Peyer's patch (tissue), 4 donors: ENCODE measurements around the gene NSMCE3. TPM values are rescaled to one million over a fixed set of nuclear protein-coding genes. Genes with fewer than 3 reads are reported as not detected.

Source experiments
- DNase-seq, 3 donors: peaks; one replicate each; pipeline ENCODE4 v3.0.0-alpha.2; 2017 to 2019
- H3K27ac ChIP-seq, 4 donors: fragments of 200-600 bp; sonication (generic); one replicate each; pipeline ENCODE4 v1.5.1; 2016 to 2019
- H3K27me3 ChIP-seq, 2 donors: fragments of 200-600 bp; sonication (generic); one replicate each; pipeline ENCODE4 v1.5.1; 2019
- H3K36me3 ChIP-seq, 3 donors: fragments of 200-600 bp; sonication (generic); one replicate each; pipeline ENCODE4 v1.5.1; 2016 to 2019
- H3K4me1 ChIP-seq, 4 donors: fragments of 200-600 bp; sonication (generic); one replicate each; pipeline ENCODE4 v1.5.1; 2016 to 2019
- H3K4me3 ChIP-seq, 4 donors: fragments of 200-600 bp; sonication (generic); 1 replicate in 3 of 4; 2 replicates in 1 of 4; pipeline ENCODE4 v1.5.1; 2016 to 2019; ENCODE audit warnings: mild to moderate bottlenecking in 1 of 4
- H3K9me3 ChIP-seq, 4 donors: fragments of 200-600 bp; sonication (generic); one replicate each; pipeline ENCODE4 v1.5.1; 2016 to 2019; ENCODE audit warnings: mild to moderate bottlenecking in 1 of 4
- CTCF ChIP-seq, 6 experiments: fragments of 450-650 bp in 4 of 6; fragments of 200-600 bp in 2 of 6; sonication (generic) in 1 of 6; IDR thresholded peaks; one replicate each; pipeline ENCODE4 v1.5.1; 2017 to 2019; ENCODE audit warnings: antibody characterized with exemption in 6 of 6, mild to moderate bottlenecking in 3 of 6, moderate library complexity in 1 of 6
- POLR2A ChIP-seq, 2 donors: fragments of 450-650 bp; IDR thresholded peaks; one replicate each; pipeline ENCODE4 v1.5.1; 2017; ENCODE audit warnings: antibody characterized with exemption in 2 of 2, mild to moderate bottlenecking in 2 of 2, moderate library complexity in 2 of 2
- total RNA-seq, 4 donors: library from RNA; depleted of rRNA; stranded (reverse); fragments of >200 nt; gene quantifications; one replicate each; pipeline ENCODE4 v1.1.0, GENCODE V29; 2016

NSMCE3 gene
- total RNA-seq, 4 donors from 2014 or later = 2.5 to 5.1 (median 3.7) TPM

- no peaks in the 10 kb centered on the region for H3K9me3 ChIP-seq
- no peaks in the 10 kb centered on the region for H3K27me3 ChIP-seq
- no peak overlapping the region for H3K4me3 ChIP-seq
- DNase-seq = no peak
- H3K27ac ChIP-seq = no peak overlapping the region
- H3K4me1 ChIP-seq = no peaks in the 10 kb centered on the region
- TF ChIP-seq CTCF (IDR thresholded peaks at IDR 0.05) = no peak
- TF ChIP-seq POLR2A (IDR thresholded peaks at IDR 0.05) = no peak
- no peaks in the 10 kb centered on the region for H3K36me3 ChIP-seq
Measured at GRCh38 chr15:29242456-29243242, 27.0 kb downstream of the NSMCE3 start.

- Histone ChIP-seq H3K4me1 (no peaks in the 10 kb centered on the region), H3K9me3 (no peaks in the 10 kb centered on the region), H3K27ac (no peak overlapping the region), H3K27me3 (no peaks in the 10 kb centered on the region), H3K36me3 (no peaks in the 10 kb centered on the region), H3K4me3 (no peak overlapping the region)
- TF ChIP-seq POLR2A (IDR thresholded peaks at IDR 0.05) (no peak), CTCF (IDR thresholded peaks at IDR 0.05) (no peak)
- no peak for DNase-seq
Measured at GRCh38 chr15:29241207-29241606, 28.4 kb downstream of the NSMCE3 start.

GRCh38 chr15:29239395-29239794 lies 30.2 kb downstream of the NSMCE3 start:
- no peaks in the 10 kb centered on the region for H3K9me3 ChIP-seq
- no peak overlapping the region for H3K4me3 ChIP-seq
- H3K27ac ChIP-seq = no peak overlapping the region
- H3K4me1 ChIP-seq = no peaks in the 10 kb centered on the region
- TF ChIP-seq POLR2A (IDR thresholded peaks at IDR 0.05) (no peak), CTCF (IDR thresholded peaks at IDR 0.05) (no peak)
- H3K27me3 ChIP-seq = no peaks in the 10 kb centered on the region
- H3K36me3 ChIP-seq = no peaks in the 10 kb centered on the region
- no peak for DNase-seq

- no peak overlapping the region for H3K4me3 ChIP-seq
- H3K36me3 ChIP-seq = no peaks in the 10 kb centered on the region
- DNase-seq = no peak
- H3K9me3 ChIP-seq = no peaks in the 10 kb centered on the region
- no peaks in the 10 kb centered on the region for H3K4me1 ChIP-seq
- TF ChIP-seq CTCF (IDR thresholded peaks at IDR 0.05) (no peak), POLR2A (IDR thresholded peaks at IDR 0.05) (no peak)
- no peak overlapping the region for H3K27ac ChIP-seq
- no peaks in the 10 kb centered on the region for H3K27me3 ChIP-seq
Measured at GRCh38 chr15:29233566-29233965, 36.1 kb downstream of the NSMCE3 start.

GRCh38 chr15:29226436-29227208 lies 43.0 kb downstream of the NSMCE3 start:
- no peaks in the 10 kb centered on the region for H3K36me3 ChIP-seq
- no peaks in the 10 kb centered on the region for H3K27me3 ChIP-seq
- no peak for TF ChIP-seq CTCF (IDR thresholded peaks at IDR 0.05)
- TF ChIP-seq POLR2A (IDR thresholded peaks at IDR 0.05) = no peak
- no peak overlapping the region for H3K27ac ChIP-seq
- DNase-seq = no peak
- H3K4me1 ChIP-seq = no peaks in the 10 kb centered on the region
- H3K4me3 ChIP-seq = no peak overlapping the region
- H3K9me3 ChIP-seq = no peaks in the 10 kb centered on the region
